Cardiac muscle cell (in vitro differentiated cells and primary cell): ENCODE results near the gene EFNA5. TPM values are rescaled to one million over a fixed set of nuclear protein-coding genes. Genes with fewer than 3 reads are reported as not detected.

Experiments
- DNase-seq, 2 donors: peaks; one replicate each; pipeline versions ENCODE4 v3.0.0 to v3.0.0-alpha.2; 2010 to 2017; ENCODE audit warnings: low read depth in 1 of 2, low spot score in 1 of 2
- H3K27ac ChIP-seq: fragments of 200-600 bp; sonication (generic); 2 replicates; pipeline ENCODE4 v1.5.1; 2016
- H3K27me3 ChIP-seq: fragments of 200-600 bp; sonication (generic); 2 replicates; pipeline ENCODE4 v1.6.0; 2016; ENCODE audit warnings: control low read depth
- H3K36me3 ChIP-seq: fragments of 200-600 bp; sonication (generic); 2 replicates; pipeline ENCODE4 v1.5.1; 2016; ENCODE audit warnings: control low read depth
- H3K4me1 ChIP-seq: fragments of 200-600 bp; sonication (generic); 2 replicates; pipeline ENCODE4 v1.8.1; 2017; ENCODE audit warnings: low read depth, mild to moderate bottlenecking, mixed run types
- H3K4me3 ChIP-seq: fragments of 200-600 bp; sonication (generic); 2 replicates; pipeline ENCODE4 v1.5.1; 2016; ENCODE audit warnings: mild to moderate bottlenecking
- H3K9me3 ChIP-seq: fragments of 200-600 bp; sonication (generic); 2 replicates; pipeline ENCODE4 v1.5.1; 2017; ENCODE audit warnings: low read depth, mild to moderate bottlenecking, control low read depth
- polyA plus RNA-seq: library from polyadenylated mRNA; unstranded; fragments of >200 nt; fragmentation: Nextera tagmentation; extraction: Ambion mirVana; gene quantifications from 2 replicates; pipeline ENCODE4 v1.2.1, GENCODE V29; 2016
- total RNA-seq: library from RNA; depleted of rRNA; stranded (reverse); fragments of >200 nt; gene quantifications from 2 replicates; pipeline ENCODE4 v1.2.3, GENCODE V29; 2016
- TF ChIP-seq, protein P1 (sequence below): IDR thresholded peaks from 2 replicates; pipeline ENCODE4 v1.5.1; 2012; ENCODE audit warnings: low read depth, mild to moderate bottlenecking, low read length

Gene EFNA5
- total and polyA plus RNA-seq, 2 experiments from 2014 or later: 4.5 to 12.0 TPM

DNA sequence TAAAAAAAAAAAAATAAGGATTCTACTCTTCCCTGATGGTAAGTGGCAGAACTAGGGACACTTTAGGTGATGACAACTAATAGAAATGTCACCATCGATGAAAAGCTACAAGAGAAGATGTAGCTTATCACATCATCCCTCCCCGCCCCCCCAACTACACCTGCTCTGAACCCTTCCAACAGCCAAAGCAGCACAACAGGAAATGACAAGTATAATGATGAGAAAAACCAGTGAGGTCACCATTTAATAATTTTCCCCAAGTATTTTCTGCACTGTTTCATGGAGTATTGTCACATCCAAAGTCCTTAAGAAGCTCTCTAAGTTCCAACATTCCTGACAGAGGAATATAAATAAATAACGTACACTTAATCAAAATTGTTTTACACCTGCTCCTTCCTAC is 221.4 kb downstream of the EFNA5 start:
- no peaks in the 10 kb centered on the region for H3K9me3 ChIP-seq
- no peak for DNase-seq
- TF ChIP-seq, protein P1, sequence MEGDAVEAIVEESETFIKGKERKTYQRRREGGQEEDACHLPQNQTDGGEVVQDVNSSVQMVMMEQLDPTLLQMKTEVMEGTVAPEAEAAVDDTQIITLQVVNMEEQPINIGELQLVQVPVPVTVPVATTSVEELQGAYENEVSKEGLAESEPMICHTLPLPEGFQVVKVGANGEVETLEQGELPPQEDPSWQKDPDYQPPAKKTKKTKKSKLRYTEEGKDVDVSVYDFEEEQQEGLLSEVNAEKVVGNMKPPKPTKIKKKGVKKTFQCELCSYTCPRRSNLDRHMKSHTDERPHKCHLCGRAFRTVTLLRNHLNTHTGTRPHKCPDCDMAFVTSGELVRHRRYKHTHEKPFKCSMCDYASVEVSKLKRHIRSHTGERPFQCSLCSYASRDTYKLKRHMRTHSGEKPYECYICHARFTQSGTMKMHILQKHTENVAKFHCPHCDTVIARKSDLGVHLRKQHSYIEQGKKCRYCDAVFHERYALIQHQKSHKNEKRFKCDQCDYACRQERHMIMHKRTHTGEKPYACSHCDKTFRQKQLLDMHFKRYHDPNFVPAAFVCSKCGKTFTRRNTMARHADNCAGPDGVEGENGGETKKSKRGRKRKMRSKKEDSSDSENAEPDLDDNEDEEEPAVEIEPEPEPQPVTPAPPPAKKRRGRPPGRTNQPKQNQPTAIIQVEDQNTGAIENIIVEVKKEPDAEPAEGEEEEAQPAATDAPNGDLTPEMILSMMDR: no peak
- H3K27me3 ChIP-seq: no peaks in the 10 kb centered on the region
- no peaks in the 10 kb centered on the region for H3K36me3 ChIP-seq
- no peak overlapping the region for H3K4me3 ChIP-seq
- H3K4me1 ChIP-seq: peaks cover 16% of the 10 kb centered on the region
- H3K27ac ChIP-seq: no peak overlapping the region

DNA sequence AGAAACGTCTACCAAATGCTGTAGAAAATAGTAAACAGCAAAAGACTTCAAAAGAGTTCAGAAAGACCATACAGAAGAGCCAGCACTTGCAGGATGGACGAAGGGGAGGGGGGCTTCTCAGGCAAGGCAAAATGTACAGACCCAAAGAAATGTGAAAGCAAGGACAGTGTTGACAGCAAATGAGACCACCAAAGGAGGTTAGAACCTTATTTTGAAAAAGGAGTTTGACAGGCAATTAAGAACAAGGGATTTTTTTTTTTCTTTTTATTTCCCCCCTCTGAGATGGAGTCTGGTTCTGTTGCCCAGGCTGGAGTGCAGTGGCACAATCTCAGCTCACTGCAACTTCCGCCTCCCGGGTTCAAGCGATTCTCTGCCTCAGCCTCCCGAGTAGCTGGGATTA is 223.2 kb downstream of the EFNA5 start:
- Histone ChIP-seq H3K27ac (no peak overlapping the region), H3K9me3 (no peaks in the 10 kb centered on the region), H3K4me1 (peaks cover 4% of the 10 kb centered on the region), H3K36me3 (no peaks in the 10 kb centered on the region), H3K27me3 (no peaks in the 10 kb centered on the region), H3K4me3 (no peak overlapping the region)
- TF ChIP-seq, protein P1: no peak
- DNase-seq: no peak

DNA sequence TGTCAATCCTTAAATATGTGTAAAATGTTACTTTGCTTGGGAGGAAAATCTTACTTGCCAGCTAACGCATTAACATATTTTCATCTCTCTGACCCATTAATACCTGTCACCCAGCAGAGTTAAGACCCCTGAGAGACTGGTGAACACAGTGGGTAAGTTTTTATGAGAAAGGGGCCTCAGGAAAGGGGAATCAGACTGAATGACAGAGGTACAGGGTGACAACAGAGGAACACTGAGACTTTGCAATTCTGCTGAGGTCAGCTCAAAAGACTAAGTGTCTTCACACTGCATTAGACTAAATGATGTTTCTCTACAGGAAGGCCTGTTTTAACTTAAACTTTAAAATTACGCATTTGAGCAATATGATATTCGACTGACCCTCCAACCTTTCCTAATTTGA is 223.8 kb downstream of the EFNA5 start:
- Histone ChIP-seq H3K27ac (no peak overlapping the region), H3K4me3 (no peak overlapping the region), H3K9me3 (no peaks in the 10 kb centered on the region), H3K36me3 (no peaks in the 10 kb centered on the region), H3K27me3 (no peaks in the 10 kb centered on the region), H3K4me1 (peaks cover 4% of the 10 kb centered on the region)
- TF ChIP-seq, protein P1: no peak
- no peak for DNase-seq

DNA sequence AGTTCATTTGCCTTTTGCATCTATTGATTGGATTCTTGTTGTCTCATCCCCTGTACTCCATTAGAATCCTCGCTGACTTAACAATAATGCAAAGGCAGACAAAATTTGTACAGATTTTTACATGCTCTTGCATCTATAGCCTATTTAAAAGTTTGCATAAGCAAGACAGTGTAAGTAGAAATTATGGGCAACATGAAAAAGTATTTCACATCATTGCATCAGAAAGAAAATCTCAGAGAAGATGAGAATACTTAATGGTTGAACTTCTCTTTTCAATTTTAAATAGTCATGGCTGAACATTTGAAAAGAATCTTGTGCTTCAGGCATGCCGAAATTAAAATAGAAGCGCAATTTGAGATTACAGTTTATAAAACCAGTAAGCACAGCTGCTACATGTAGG is 226.4 kb downstream of the EFNA5 start:
- Histone ChIP-seq H3K4me1 (peaks cover 4% of the 10 kb centered on the region), H3K27me3 (no peaks in the 10 kb centered on the region), H3K36me3 (no peaks in the 10 kb centered on the region), H3K27ac (no peak overlapping the region), H3K4me3 (no peak overlapping the region), H3K9me3 (no peaks in the 10 kb centered on the region)
- DNase-seq: no peak
- TF ChIP-seq, protein P1: no peak

DNA sequence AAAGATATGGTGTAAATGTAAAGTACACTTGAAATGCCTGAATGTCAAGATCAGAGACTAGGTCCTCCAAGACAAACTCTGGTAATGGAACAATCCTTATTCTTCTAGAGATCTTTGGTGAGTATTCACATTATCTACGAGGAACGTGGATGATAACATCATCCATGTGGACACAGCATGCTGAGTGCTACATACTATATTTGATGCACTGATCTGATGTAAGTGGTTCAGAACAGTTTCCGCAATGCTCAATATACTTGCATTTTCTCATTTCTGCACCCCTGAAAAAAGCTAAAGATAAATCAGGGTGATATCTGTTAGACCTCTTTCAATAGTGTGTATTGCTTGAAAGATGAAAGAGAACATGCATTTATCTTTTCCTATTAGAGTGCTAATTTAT is 226.8 kb downstream of the EFNA5 start:
- Histone ChIP-seq H3K36me3 (no peaks in the 10 kb centered on the region), H3K4me1 (peaks cover 4% of the 10 kb centered on the region), H3K27me3 (no peaks in the 10 kb centered on the region), H3K27ac (no peak overlapping the region), H3K9me3 (no peaks in the 10 kb centered on the region), H3K4me3 (no peak overlapping the region)
- TF ChIP-seq, protein P1: no peak
- DNase-seq: no peak

DNA sequence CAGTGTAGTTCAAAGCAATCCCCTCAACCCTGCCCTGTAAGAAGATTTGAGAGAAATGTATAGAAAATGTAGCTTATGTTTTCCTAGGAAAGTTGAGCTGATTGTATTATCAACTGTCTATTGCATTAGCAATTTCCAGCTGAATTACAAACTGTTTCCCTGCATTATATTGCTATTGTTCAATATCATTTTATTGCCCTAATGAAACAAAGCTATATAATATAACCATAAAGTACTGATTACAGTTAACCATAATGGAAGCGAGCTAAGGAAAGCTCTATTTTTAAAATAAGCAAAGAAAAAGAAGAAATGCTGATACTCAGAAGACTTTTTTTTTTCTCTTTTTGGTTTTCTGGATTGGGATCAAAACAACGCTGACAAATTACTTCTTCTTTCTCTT is 228.3 kb downstream of the EFNA5 start:
- Histone ChIP-seq H3K27me3 (no peaks in the 10 kb centered on the region), H3K27ac (no peak overlapping the region), H3K4me3 (no peak overlapping the region), H3K9me3 (no peaks in the 10 kb centered on the region), H3K36me3 (no peaks in the 10 kb centered on the region), H3K4me1 (peaks cover 4% of the 10 kb centered on the region)
- no peak for DNase-seq
- TF ChIP-seq, protein P1: no peak
